Ishikawa (cell line): ENCODE data around the gene PSMG4.

Experiments used
- CREB1 ChIP-seq: IDR thresholded peaks from 2 replicates; pipeline ENCODE4 v1.6.1; 2012; ENCODE audit warnings: low read depth
- EGR1 ChIP-seq: IDR thresholded peaks from 2 replicates; pipeline ENCODE4 v1.6.1; 2012
- EP300 ChIP-seq: IDR thresholded peaks from 2 replicates; pipeline ENCODE4 v1.6.1; 2012; ENCODE audit warnings: borderline replicate concordance
- MAX ChIP-seq: IDR thresholded peaks from 2 replicates; pipeline ENCODE4 v1.6.1; 2012
- RAD21 ChIP-seq: IDR thresholded peaks from 2 replicates; pipeline ENCODE4 v1.6.1; 2012; ENCODE audit warnings: low read depth
- REST ChIP-seq: IDR thresholded peaks from 2 replicates; pipeline ENCODE4 v1.6.1; 2012; ENCODE audit warnings: low read depth, mild to moderate bottlenecking
- TCF12 ChIP-seq: IDR thresholded peaks from 2 replicates; pipeline ENCODE4 v1.6.1; 2012; ENCODE audit warnings: low read depth
- TEAD4 ChIP-seq: IDR thresholded peaks from 2 replicates; pipeline ENCODE4 v1.6.1; 2012
- YY1 ChIP-seq: IDR thresholded peaks from 2 replicates; pipeline ENCODE4 v1.6.1; 2012; ENCODE audit warnings: low read depth
- ZBTB7A ChIP-seq: IDR thresholded peaks from 2 replicates; pipeline ENCODE4 v1.6.1; 2012; ENCODE audit warnings: low read depth

GRCh38 chr6:3280091-3280490 is 21.3 kb downstream of the PSMG4 start:
- no peak for TF ChIP-seq RAD21
- no peak for TF ChIP-seq REST
- TF ChIP-seq ZBTB7A, result no peak
- no peak for TF ChIP-seq CREB1
- no peak for TF ChIP-seq EP300
- TF ChIP-seq MAX, result no peak
- TF ChIP-seq YY1, result no peak
- TF ChIP-seq TEAD4, result no peak
- TF ChIP-seq EGR1, result no peak
- TF ChIP-seq TCF12, result no peak
